GM19324 (cell line): Measurements from ENCODE around the gene PRSS53.

Source experiments
- ATAC-seq: cut with Tn5 transposase; IDR thresholded peaks from one replicate; pipeline ENCODE4 v1.9.1; 2021; ENCODE audit warnings: mild to moderate bottlenecking, moderate library complexity; ENCODE audit not compliant: unreplicated experiment, low FRiP score

PRSS53 gene

DNA sequence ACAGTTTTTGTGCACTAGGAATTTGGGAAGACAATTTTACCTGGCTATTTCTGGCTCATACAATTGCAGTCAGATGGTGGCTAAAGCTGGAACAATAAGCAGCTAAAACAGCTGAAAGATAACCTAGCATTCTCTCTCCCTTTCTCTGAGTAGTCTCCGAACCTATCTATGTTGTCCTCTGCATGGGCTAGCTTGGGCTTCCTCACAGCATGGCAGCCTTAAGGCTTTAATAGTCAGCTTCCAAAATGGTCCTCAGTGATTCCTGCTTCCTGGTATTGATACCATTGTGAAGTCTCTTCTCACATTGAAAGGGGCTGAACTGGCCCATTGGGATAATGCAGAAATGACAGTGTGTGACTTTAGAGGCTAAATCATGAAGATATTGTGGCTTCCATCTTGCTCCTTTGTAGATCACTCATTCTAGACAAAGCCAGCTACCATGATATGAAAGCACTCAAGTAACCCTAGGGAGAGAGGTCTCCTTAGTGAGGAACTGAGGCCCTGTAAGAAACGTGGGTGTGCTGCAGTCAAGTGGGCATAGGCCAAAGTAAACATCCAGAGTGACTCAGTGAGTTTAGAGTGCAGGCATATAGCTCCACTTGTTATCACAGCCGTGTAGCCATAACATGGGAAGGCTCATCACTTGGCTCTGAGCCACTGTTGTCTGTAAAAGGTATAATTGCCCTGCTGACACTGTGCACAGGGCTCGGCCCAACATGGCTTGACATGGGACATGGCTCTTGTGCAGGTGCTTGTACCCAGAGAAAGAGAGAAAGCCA lies 11.3 kb upstream of the PRSS53 start:
- no peak for ATAC-seq

DNA sequence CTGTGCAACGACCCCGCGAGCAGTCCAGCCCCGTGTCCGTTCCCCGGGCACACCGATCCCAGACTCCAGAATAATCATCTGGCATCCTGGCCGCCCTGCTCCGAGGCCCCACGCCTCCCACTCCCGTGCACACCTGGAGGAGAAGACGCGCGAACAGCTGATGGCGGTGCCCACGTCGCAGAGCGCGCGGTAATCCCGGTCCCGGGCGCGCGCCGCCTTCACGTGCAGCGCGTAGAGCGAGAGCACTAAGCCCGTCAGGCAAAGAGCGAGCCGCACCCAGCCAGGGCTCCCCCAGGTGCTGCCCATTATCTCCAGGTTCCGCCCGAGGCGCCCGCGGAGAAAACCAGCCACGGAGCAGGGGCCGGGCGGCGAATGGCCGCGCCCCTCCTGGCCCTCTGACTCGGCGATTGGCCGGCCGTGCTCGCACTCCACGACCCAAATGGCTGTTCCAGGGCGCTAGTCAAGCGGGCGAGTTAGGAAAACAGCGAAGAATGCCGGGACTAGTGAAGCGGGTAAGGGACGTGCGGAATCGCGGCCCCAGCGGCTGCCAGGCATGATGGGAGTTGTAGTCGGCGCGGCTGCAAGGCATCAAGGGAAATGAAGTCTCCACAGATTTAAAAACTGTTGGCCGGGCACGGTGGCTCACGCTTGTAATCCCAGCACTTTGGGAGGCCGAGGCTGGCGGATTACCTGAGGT lies 5.8 kb upstream of the PRSS53 start, which contains the start of gene VKORC1:
VKORC1 (minus strand) TSS at position 374 of the 697 bp plus-strand sequence; CDS start at position 306, 68 bp downstream.
- peak; percentile 91 for ATAC-seq

GRCh38 chr16:31094088-31094423 lies 5.3 kb upstream of the PRSS53 start:
- ATAC-seq, result peak; percentile 9

DNA sequence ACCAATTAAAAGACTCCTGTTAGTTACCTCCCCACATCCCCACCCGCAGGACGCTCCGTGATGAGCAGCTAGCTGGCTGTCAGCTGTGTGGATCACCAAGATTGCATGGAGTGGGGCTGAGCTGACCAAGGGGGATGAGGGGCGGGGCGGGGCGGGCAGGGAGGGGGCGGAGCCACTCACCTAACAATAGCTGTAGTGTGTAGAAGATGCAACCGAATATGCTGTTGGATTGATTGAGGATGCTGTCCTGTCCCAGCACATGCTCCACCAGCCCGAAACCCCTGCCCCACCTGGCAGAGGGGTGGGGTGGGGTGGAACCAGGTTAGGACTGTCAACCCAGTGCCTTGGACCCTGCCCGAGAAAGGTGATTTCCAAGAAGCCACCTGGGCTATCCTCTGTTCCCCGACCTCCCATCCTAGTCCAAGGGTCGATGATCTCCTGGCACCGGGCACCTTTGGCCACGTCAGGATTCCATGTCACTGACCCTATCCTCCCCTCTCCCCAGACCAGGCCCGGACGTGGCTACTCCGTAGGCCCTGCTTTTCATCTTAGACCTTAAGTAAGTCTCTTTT lies 4.5 kb upstream of the PRSS53 start:
- ATAC-seq, result no peak

- ATAC-seq, result no peak
Observed at GRCh38 chr16:31092330-31092729, 3.6 kb upstream of the PRSS53 start.

GRCh38 chr16:31090540-31090939 lies 1.8 kb upstream of the PRSS53 start:
- ATAC-seq, result no peak

DNA sequence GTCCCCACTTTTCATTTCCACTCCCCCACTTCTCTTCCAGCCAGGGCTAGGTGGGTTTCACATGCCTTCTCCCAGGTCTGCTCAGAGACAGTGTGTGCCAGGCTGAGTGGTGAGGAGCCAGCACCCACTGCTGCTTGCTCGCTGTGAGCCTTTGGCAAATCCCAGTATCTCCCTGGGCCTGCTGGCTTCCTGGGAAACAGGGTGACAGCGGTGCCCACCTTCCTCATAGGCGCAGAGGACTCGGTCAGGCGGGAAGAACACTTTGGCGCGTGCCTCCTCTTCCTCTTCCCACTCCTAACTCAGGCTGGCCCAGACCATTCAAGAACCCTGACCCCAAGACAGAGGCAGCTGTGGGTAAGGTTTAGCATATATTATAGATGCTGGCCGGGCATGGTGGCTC lies 456 bp upstream of the PRSS53 start:
- no peak for ATAC-seq

DNA sequence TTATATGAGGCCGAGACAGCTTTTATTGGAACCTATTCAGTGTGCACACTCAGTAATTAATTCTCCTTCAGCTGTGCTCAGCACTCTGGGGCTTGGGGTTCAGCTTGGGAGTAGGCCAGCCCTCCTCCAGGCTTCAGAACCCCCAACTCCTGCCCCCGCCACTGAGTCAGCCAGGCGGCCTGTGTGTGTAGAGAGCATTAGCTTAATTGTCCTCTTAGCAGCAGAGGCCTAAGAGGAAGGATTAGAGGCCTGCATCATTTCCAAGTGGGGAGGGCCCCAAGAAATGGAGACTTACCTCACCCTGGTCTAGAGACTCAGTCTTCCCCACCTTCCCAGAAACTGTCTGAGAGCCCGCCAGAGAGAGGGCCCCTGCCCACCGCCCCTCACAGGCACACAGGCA lies 772 bp downstream of the PRSS53 start:
- ATAC-seq, result no peak

DNA sequence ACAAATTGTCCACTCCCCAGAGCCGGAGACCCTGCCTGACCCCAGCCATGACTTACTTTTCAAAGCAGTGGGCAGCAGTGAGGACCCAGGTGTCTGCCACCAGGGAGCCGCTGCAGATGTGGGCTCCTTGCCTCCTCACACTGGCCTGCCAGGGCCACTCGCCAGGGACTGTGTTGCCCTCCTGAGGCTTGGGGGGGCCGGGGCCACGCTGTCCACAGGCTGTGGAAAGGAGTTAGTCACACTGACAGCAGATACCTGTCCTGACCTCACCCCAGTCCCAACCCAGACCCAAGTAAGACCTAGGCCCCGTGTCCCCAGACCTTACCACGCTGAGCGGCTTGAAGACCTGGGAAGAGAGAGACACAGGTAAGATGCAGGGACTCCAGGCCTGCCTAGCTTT lies 1.3 kb downstream of the PRSS53 start:
- no peak for ATAC-seq

DNA sequence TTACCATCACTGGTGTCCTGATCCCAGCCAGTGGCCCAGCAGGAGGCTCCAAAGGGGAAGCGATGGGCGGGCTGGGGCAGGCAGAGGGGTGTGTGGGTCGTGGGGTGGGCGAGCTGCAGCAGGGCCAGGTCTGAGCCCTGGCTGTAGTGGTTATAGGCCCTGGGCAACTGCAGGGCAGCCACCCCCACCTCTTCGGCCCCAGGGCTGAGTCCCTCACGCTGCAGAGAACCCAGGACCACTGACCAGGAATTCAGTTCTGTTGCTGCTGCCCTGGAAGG lies 2.2 kb downstream of the PRSS53 start:
- no peak for ATAC-seq

GRCh38 chr16:31085873-31086628 lies 2.7 kb downstream of the PRSS53 start:
- no peak for ATAC-seq

DNA sequence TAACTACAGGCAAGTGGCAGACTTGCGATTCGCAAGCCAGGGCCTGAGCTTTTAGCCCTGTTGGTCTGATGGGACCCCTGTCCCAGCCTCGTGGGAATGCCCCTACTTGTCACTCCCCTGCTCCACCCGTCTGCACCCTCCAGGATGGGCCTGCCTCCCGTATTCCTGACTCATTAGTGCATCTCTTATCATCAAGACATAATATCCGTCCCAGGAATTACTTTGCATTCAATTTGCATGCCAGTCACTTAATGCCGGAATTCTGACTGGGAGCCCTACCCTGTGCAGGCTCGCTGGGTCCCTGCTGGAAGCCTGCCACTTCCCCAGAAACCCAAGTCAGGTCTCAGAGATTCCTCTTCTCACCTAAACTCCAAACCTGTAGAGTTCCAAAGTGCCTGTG lies 3.3 kb downstream of the PRSS53 start:
- ATAC-seq, result no peak

- ATAC-seq, result no peak
Observed at GRCh38 chr16:31084584-31085302, 4.0 kb downstream of the PRSS53 start.

GRCh38 chr16:31083981-31084380 lies 4.8 kb downstream of the PRSS53 start:
- ATAC-seq, result no peak

GRCh38 chr16:31083556-31083955 lies 5.2 kb downstream of the PRSS53 start:
- no peak for ATAC-seq

GRCh38 chr16:31083081-31083480 lies 5.7 kb downstream of the PRSS53 start:
- ATAC-seq, result no peak

GRCh38 chr16:31082368-31083045 lies 6.2 kb downstream of the PRSS53 start:
- ATAC-seq, result no peak

DNA sequence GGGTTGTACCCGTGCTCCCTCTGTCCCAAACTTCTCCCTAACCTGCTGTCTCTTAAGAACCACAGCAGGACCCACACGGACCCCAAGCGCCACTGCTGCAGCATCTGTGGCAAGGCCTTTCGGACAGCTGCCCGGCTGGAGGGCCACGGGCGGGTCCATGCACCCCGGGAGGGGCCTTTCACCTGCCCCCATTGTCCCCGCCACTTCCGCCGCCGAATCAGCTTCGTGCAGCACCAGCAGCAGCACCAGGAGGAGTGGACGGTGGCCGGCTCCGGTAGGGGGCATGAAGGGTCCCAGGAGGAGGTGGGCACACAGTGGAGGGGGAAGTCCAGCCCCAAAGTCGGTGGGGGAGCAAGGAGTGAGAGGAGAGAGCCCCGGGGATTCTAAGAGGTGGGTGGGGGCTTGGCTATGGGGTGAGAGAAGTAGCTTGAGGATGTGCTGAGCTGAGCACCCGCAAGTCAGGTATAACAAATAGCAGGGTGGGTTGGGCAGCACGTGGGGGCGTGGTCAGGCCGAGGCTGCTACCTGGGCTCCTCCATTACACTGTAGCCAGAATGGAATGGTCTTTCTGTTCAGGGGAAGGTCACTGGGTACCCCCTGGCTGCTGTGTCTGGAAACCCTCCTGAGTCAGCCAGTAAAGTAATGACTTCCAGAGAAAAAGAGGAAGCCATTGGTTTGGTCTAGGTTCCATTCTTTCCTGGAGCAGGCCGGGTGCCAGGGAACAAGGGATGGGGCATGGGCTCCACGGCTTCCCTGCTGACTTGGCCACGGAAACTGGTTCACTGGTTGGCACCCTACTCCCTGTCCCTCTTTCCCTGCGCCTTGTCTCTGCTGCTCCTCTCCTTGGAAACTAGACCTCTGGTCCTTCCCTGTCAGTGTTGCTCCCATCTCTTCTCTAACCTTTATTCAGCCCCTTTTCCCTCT lies 7.1 kb downstream of the PRSS53 start:
- ATAC-seq, result no peak
